Activated CD4-positive, CD25-positive, alpha-beta regulatory T cell treated with anti-CD3 and anti-CD28 coated beads, Interleukin-2, amount 50 U/mL, for 24 hours (primary cell): ENCODE data around the gene OR3A2.
"Not testable (repeated sequence)": the region's sequence is repeated elsewhere in the genome, so short reads cannot be mapped to it uniquely, and the experiment has no call there.

Experiments
- ATAC-seq, 2 donors: fragments of 150-1000 bp; cut with Tn5 transposase; one replicate each; pipeline ENCODE4 v1.10.0; 2021; ENCODE audit warnings: mild to moderate bottlenecking in 1 of 2, moderate library complexity in 1 of 2

OR3A2 gene

GRCh38 chr17:3385869-3386816 lies at the start of gene OR3A2:
Gene OR3A2, minus strand, starts transcription at chr17:3386308.
- ATAC-seq = peak; percentile 75 to 96

- ATAC-seq = no peak
These were observed 47.6 kb upstream of the OR3A2 start, which contains the start of gene OR1E2 for GRCh38 chr17:3433741-3434140. Gene OR1E2, minus strand, starts transcription at chr17:3433841. Its CDS starts 0 bp downstream, at chr17:3433841.

- not testable (repeated sequence) for ATAC-seq
These were observed 47.1 kb upstream of the OR3A2 start for GRCh38 chr17:3433215-3433614.

- no peak for ATAC-seq
These were observed 32.1 kb upstream of the OR3A2 start for GRCh38 chr17:3418222-3418621.

GRCh38 chr17:3415610-3416009 lies 29.5 kb upstream of the OR3A2 start:
- ATAC-seq = no peak

GRCh38 chr17:3412216-3412615 lies 26.1 kb upstream of the OR3A2 start:
- ATAC-seq = not testable (repeated sequence)

- no peak for ATAC-seq
These were observed 25.0 kb upstream of the OR3A2 start, which contains the start of gene OR3A3 for GRCh38 chr17:3411070-3411469. Gene OR3A3, plus strand, starts transcription at chr17:3411370.

- ATAC-seq = not testable (repeated sequence)
These were observed 17.7 kb upstream of the OR3A2 start for GRCh38 chr17:3403856-3404255.

- no peak for ATAC-seq
These were observed 15.7 kb upstream of the OR3A2 start for GRCh38 chr17:3401786-3402185.

GRCh38 chr17:3400055-3400454 lies 13.9 kb upstream of the OR3A2 start:
- ATAC-seq = no peak

GRCh38 chr17:3398310-3398709 lies 12.2 kb upstream of the OR3A2 start, which contains the start of gene OR1E1:
Gene OR1E1, minus strand, starts transcription at chr17:3398410. Its CDS starts 0 bp downstream, at chr17:3398410.
- ATAC-seq = no peak

GRCh38 chr17:3397801-3398200 lies 11.7 kb upstream of the OR3A2 start:
- ATAC-seq = not testable (repeated sequence)

GRCh38 chr17:3389791-3390190 lies 3.7 kb upstream of the OR3A2 start:
- no peak for ATAC-seq

- no peak for ATAC-seq
These were observed 4.2 kb downstream of the OR3A2 start for GRCh38 chr17:3381957-3382356.

- no peak for ATAC-seq
These were observed 7.8 kb downstream of the OR3A2 start for GRCh38 chr17:3378321-3378720.

GRCh38 chr17:3371167-3371566 lies 14.9 kb downstream of the OR3A2 start:
- not testable (repeated sequence) for ATAC-seq

GRCh38 chr17:3342782-3343181 lies 43.3 kb downstream of the OR3A2 start:
- not testable (repeated sequence) for ATAC-seq

- no peak for ATAC-seq
These were observed 50.2 kb downstream of the OR3A2 start for GRCh38 chr17:3335876-3336275.

- no peak for ATAC-seq
These were observed 67.8 kb downstream of the OR3A2 start for GRCh38 chr17:3318336-3318735.

- no peak for ATAC-seq
These were observed 69.3 kb downstream of the OR3A2 start for GRCh38 chr17:3316836-3317235.

GRCh38 chr17:3308603-3309002 lies 77.5 kb downstream of the OR3A2 start:
- no peak for ATAC-seq

- no peak for ATAC-seq
These were observed 87.8 kb downstream of the OR3A2 start, which contains the start of gene OR3A1 for GRCh38 chr17:3298260-3298659. Gene OR3A1, minus strand, starts transcription at chr17:3298360. Its CDS starts 5,778 bp downstream, at chr17:3292582.

GRCh38 chr17:3295632-3296031 lies 90.5 kb downstream of the OR3A2 start:
- ATAC-seq = no peak

GRCh38 chr17:3293548-3293947 lies 92.6 kb downstream of the OR3A2 start:
- ATAC-seq = not testable (repeated sequence)
